ENCODE data around the gene AP2S1.

The AP2S1 gene

DNA sequence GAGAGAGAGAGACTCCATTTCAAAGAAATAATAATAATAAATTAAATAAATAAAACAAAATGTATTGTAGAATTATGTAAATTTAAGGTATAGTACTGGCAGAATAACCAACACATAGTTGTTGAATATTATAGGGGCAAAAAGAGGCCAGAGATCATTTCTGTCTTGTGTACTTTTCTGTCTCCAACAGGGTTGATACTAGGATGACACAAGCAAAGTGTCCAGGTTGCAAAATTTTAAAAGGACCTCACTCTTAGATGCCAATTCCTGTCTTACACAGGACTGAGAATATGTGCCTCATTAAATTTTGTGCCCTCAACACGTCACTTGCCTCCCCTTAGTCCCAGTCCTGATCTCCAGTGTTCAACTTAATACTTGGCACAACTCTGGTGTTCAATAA, 2.2 kb upstream of the AP2S1 start:
- Histone ChIP-seq H3K36me3 (replicated peaks; ENCODE audit: low read depth, low read length) (no peaks in the 10 kb centered on the region), H3K79me2 (ENCODE audit: low read length) (peaks cover 19% of the 10 kb centered on the region), H3K4me2 (ENCODE audit: low read length) (no peak overlapping the region), H2AFZ (ENCODE audit: low read depth, low read length) (no peak overlapping the region), H3K9ac (ENCODE audit: low read length) (no peak overlapping the region), H3K4me1 (ENCODE audit: low read length) (peaks cover 8% of the 10 kb centered on the region), H4K20me1 (ENCODE audit: insufficient read depth, low read length) (no peaks in the 10 kb centered on the region), H3K4me3 (ENCODE audit: low read length) (no peak overlapping the region), H3K9me3 (ENCODE audit: insufficient read depth, low read length) (no peaks in the 10 kb centered on the region), H3K27ac (ENCODE audit: low read length) (no peak overlapping the region), H3K27me3 (ENCODE audit: low read depth, low read length) (no peaks in the 10 kb centered on the region)
- no peak for TF ChIP-seq EZH2phosphoT487 (IDR thresholded peaks at IDR 0.05; ENCODE audit: low read depth)
- TF ChIP-seq, protein P1, sequence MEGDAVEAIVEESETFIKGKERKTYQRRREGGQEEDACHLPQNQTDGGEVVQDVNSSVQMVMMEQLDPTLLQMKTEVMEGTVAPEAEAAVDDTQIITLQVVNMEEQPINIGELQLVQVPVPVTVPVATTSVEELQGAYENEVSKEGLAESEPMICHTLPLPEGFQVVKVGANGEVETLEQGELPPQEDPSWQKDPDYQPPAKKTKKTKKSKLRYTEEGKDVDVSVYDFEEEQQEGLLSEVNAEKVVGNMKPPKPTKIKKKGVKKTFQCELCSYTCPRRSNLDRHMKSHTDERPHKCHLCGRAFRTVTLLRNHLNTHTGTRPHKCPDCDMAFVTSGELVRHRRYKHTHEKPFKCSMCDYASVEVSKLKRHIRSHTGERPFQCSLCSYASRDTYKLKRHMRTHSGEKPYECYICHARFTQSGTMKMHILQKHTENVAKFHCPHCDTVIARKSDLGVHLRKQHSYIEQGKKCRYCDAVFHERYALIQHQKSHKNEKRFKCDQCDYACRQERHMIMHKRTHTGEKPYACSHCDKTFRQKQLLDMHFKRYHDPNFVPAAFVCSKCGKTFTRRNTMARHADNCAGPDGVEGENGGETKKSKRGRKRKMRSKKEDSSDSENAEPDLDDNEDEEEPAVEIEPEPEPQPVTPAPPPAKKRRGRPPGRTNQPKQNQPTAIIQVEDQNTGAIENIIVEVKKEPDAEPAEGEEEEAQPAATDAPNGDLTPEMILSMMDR (IDR thresholded peaks at IDR 0.05; ENCODE audit: low read depth, low read length), result no peak

DNA sequence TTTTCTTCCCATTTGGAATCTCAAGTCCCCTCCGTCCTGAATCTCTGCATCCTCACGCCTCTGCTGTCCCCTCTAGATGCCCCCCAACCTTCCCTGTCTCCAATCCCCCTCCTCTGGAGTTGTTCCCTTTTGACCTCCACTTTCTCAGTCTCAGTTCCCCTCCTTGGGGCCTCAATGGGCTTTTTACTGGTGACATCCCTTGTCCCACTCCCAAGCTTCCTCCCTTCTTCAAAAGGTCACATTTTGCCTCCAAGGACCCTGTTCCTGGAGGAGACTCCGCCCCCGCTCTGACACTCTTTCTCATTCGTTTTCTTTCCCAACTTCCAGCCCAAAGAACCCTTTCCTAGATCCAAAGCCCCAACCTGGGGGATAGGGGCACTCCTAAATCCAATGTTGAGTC, 1.0 kb downstream of the AP2S1 start:
- peak overlapping the region; percentile 98 for H3K4me2 ChIP-seq (ENCODE audit: low read length)
- H3K27me3 ChIP-seq (ENCODE audit: low read depth, low read length), result no peaks in the 10 kb centered on the region
- H3K9ac ChIP-seq (ENCODE audit: low read length), result peak overlapping the region; percentile 83
- H3K9me3 ChIP-seq (ENCODE audit: insufficient read depth, low read length), result no peaks in the 10 kb centered on the region
- H3K4me3 ChIP-seq (ENCODE audit: low read length), result peak overlapping the region; percentile 91
- no peaks in the 10 kb centered on the region for H3K36me3 ChIP-seq (replicated peaks; ENCODE audit: low read depth, low read length)
- peaks cover 20% of the 10 kb centered on the region for H3K4me1 ChIP-seq (ENCODE audit: low read length)
- H3K79me2 ChIP-seq (ENCODE audit: low read length), result peaks cover 19% of the 10 kb centered on the region
- H2AFZ ChIP-seq (ENCODE audit: low read depth, low read length), result no peak overlapping the region
- TF ChIP-seq, protein P1 (IDR thresholded peaks at IDR 0.05; ENCODE audit: low read depth, low read length), result no peak
- no peak for TF ChIP-seq EZH2phosphoT487 (IDR thresholded peaks at IDR 0.05; ENCODE audit: low read depth)
- H3K27ac ChIP-seq (ENCODE audit: low read length), result no peak overlapping the region
- H4K20me1 ChIP-seq (ENCODE audit: insufficient read depth, low read length), result no peaks in the 10 kb centered on the region

DNA sequence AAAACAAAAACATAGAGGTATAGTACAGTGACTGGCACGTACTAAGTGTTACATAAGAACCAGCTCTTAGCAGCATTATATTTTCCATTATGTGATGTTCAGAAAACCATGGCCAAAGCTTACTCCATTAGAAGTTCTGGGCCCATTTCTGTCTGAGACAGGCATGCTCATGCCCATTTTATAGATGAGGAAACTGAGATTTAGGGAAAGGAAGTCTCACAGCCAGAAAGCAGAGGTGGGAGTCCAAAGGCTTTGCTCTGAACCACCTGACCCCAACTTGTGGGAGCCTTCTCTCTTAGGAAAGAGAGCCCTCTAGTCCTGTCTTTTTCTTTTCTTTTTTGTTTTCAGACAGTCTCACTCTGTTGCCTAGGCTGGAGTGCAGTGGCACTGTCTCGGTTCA, 2.3 kb downstream of the AP2S1 start:
- Histone ChIP-seq H2AFZ (ENCODE audit: low read depth, low read length) (no peak overlapping the region), H3K4me3 (ENCODE audit: low read length) (no peak overlapping the region), H3K4me2 (ENCODE audit: low read length) (no peak overlapping the region), H3K4me1 (ENCODE audit: low read length) (peaks cover 20% of the 10 kb centered on the region), H4K20me1 (ENCODE audit: insufficient read depth, low read length) (no peaks in the 10 kb centered on the region), H3K27me3 (ENCODE audit: low read depth, low read length) (no peaks in the 10 kb centered on the region), H3K27ac (ENCODE audit: low read length) (no peak overlapping the region), H3K36me3 (replicated peaks; ENCODE audit: low read depth, low read length) (no peaks in the 10 kb centered on the region), H3K9me3 (ENCODE audit: insufficient read depth, low read length) (no peaks in the 10 kb centered on the region), H3K79me2 (ENCODE audit: low read length) (peaks cover 19% of the 10 kb centered on the region), H3K9ac (ENCODE audit: low read length) (no peak overlapping the region)
- no peak for TF ChIP-seq EZH2phosphoT487 (IDR thresholded peaks at IDR 0.05; ENCODE audit: low read depth)
- TF ChIP-seq, protein P1 (IDR thresholded peaks at IDR 0.05; ENCODE audit: low read depth, low read length), result no peak

DNA sequence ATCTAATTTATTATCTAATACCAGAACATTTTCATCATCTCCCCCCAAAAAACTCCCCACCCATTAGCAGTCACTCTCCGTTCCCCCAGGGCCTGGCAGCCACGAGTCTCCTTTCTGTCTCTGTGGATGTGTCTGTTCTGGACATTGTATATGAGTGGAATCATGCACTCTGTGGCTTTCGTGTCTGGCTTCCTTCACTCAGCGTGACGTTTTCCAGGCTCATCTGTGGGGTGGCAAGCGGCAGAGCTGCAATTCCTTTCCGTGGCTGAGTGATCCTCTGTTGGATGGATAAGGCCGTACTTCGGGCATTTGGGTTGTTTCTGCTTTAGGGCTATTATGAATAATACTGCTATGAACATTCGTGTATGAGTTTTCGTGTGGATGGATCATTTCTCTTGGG, 3.1 kb downstream of the AP2S1 start:
- no peak overlapping the region for H2AFZ ChIP-seq (ENCODE audit: low read depth, low read length)
- H3K27ac ChIP-seq (ENCODE audit: low read length), result no peak overlapping the region
- H3K4me2 ChIP-seq (ENCODE audit: low read length), result no peak overlapping the region
- H3K9me3 ChIP-seq (ENCODE audit: insufficient read depth, low read length), result no peaks in the 10 kb centered on the region
- H4K20me1 ChIP-seq (ENCODE audit: insufficient read depth, low read length), result no peaks in the 10 kb centered on the region
- H3K4me1 ChIP-seq (ENCODE audit: low read length), result peaks cover 20% of the 10 kb centered on the region
- no peaks in the 10 kb centered on the region for H3K27me3 ChIP-seq (ENCODE audit: low read depth, low read length)
- TF ChIP-seq EZH2phosphoT487 (IDR thresholded peaks at IDR 0.05; ENCODE audit: low read depth), result no peak
- TF ChIP-seq, protein P1 (IDR thresholded peaks at IDR 0.05; ENCODE audit: low read depth, low read length), result no peak
- H3K79me2 ChIP-seq (ENCODE audit: low read length), result peaks cover 19% of the 10 kb centered on the region
- H3K36me3 ChIP-seq (replicated peaks; ENCODE audit: low read depth, low read length), result no peaks in the 10 kb centered on the region
- H3K4me3 ChIP-seq (ENCODE audit: low read length), result no peak overlapping the region
- H3K9ac ChIP-seq (ENCODE audit: low read length), result no peak overlapping the region
